Renal cortex interstitium (tissue), 11 donors: ENCODE results near the gene ADIRF. TPM values are rescaled to one million over a fixed set of nuclear protein-coding genes. Genes with fewer than 3 reads are reported as not detected.

ENCODE experiments used
- DNase-seq, 11 donors: peaks; one replicate each; pipeline ENCODE4 v3.0.0-alpha.2; 2013; ENCODE audit warnings: low read depth in 9 of 11, low spot score in 4 of 11; ENCODE audit errors: extremely low read depth in 1 of 11
- polyA plus RNA-seq, 3 donors: library from polyadenylated mRNA; unstranded; fragments of 120-200 nt; gene quantifications; one replicate each; pipeline ENCODE4 v1.2.1, GENCODE V29; 2013; ENCODE audit not compliant: insufficient read length in 3 of 3

The ADIRF gene
- polyA plus RNA-seq, 3 donors = 9.2 to 17.2 (median 13.5) TPM

DNA sequence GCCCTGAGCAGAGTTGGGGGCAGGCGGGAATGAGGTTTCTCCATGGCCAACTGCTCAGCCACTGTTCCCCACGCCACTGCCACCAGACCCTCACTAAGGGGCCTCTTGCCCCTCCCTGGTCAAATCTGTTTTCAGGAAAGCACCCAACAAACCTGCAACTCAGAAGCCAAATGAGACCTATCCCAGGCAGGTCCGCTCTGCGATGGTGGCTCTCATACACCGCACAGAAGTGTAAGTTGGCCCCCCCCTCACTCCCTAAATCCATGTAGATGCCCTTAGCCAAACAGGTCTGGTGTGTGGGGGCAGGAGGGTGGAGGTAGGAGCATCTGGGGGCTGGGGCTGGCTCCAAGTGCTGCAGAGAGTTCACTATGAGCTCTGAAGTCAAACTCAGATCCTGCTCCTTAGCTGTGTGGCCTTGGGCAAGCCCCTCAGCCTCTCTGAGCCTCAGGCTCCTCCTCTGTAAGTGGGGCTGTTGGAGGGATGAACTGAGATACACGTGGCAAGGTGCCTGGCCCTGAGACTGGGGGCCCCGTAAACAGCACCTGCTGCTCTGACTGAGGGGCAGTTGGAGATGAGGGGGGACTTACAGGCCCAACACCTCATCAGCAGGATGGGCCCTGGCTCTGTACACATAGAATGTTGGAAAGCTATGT is 12.0 kb upstream of the ADIRF start:
- no peak for DNase-seq

DNA sequence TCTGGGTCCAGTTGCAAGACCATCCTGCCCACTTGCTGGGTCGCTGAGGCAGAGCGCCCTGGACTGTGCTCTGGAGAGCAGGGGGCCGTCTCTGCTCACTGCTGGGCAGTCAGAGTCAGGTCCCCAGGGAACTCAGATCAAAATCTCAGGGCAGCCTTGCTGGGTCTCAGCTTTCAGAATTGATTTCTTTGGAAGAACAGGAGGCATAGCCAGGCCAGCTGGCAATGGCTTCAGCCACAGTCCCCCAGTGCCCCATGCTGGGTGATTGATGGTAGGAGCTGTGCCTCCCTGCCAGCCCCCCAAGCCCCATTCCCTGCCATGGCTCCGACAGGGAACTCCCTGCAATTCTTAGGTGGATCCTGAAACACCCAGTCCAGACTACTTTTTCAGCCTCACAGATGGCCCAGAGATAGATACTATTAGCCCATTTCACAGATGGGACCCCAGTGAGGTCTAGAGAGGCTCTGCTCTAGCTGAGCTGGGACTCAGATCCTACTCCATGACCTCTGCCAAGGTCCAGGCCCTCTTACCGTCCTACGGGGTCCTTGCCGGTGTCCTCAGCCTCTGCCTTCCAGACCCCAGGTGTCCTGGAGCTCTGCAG is 11.3 kb upstream of the ADIRF start:
- DNase-seq = no peak

DNA sequence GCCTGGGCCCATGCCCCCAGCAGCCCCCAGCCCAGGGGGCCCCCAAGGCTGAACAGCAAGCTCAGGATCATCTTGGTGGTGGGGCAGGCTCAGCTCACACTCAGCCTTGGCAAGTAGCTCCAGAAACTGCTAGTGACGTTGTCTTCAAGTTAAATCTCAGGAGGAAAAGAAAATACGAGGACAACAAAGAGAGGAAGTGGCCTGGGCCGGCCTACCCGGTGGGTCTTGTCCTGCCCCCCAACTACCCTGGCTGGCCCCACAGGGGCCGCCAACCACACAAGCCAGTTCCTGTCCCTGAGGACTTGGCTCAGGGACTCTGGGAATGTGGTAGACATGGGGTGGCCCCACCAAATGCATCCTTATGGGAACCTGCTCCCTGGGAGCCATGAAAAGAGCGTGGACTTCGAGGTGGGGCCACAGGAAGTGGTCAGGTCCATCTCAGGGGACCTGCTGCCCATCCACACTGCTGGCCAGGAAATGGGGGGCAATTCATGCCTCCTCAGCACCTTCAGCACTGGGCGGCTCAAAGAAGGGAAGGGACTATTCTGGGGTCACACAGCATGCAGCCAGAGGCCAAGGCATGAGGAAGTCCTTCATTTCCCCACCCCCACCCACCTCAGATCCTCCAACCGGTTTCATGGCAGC is 10.7 kb upstream of the ADIRF start, which contains the start of gene MMRN2:
TSS of gene MMRN2 (minus strand) at position 145 of the 645 bp plus-strand sequence. CDS start at position 71, 74 bp downstream.
- DNase-seq = no peak

DNA sequence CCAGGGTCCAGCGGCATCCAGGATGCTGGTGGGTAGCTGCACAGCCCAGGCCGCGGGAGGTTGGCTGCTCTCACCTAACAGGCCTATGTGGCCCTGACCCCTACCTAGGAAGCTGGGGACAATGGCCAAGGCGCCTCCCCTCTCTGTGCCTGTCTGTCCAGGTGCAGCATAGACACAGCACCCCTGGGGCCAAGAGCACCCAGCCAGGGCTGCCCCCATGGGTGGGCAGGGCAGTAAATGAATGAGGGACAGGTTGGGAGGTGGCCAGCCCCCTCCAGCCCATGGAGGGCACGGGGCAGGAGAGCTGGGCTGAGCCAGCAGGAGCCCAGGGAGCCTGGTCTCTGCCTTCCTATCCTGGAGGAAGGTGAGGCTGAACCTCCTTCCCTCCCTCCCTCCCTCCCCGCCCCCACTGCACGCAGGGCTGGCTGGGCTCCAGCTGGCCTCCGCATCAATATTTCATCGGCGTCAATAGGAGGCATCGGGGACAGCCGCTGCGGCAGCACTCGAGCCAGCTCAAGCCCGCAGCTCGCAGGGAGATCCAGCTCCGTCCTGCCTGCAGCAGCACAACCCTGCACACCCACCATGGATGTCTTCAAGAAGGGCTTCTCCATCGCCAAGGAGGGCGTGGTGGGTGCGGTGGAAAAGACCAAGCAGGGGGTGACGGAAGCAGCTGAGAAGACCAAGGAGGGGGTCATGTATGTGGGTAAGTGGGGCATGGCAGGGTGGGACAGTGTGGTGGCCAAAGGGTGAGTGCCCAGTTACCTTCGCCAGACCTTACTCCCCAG is 10.0 kb upstream of the ADIRF start, which contains the start of gene SNCG:
TSS of gene SNCG (plus strand) at position 484 of the 785 bp plus-strand sequence. CDS start at position 583, 99 bp downstream.
- DNase-seq = no peak

DNA sequence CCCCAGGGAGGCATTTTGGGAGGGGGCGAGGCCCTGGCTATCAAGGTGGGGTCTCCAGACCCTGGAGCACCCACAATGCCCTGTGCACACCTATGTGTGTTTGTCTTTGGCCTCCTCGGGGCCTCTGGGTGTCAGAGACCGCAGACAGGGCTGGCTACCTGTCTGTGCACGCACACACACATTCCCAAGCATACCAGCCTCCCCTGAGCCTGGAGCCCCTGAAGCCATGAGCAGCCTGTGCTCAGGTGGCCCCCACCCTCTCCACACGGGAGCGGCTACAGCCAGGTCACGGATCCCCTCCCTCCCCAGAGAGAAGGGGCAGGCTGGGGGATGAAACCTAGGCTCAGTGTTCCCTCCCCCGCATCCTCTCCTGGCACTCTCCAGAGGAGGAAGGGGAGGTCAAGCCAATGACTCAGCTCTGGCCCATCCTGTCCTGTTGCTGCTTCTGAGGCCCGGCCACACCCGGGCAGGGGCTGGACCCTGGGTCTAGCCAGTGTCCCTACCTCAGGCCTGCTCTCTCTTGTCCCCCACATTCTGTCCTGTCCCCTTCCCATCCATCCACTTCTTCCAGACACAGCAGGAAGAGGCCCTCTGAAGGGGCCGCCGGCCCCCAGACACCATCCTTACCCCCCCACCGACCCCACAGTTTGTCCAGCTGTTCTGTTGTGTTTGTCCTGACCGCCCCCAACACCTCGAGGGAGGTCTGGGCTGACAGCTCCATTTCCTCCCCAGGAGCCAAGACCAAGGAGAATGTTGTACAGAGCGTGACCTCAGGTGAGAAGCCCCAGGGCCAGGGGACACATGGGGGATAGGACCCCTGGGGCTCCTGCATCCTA is 9.2 kb upstream of the ADIRF start:
- peak in 1 of 11 donors; percentile 55 for DNase-seq

DNA sequence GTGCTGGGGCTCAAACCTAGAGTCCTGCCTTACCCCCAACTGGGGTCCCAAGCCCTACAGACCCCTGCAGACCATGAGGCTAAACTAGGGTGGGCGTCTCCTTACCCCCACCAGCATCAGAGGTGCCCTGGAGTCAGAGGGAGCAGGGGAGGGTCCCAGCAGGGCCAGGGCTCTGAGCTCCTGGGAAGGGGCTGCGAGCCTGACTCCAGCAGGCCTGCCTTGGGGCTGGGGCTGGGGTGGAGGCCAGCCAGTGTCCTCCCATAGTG is 8.6 kb upstream of the ADIRF start:
- no peak for DNase-seq

DNA sequence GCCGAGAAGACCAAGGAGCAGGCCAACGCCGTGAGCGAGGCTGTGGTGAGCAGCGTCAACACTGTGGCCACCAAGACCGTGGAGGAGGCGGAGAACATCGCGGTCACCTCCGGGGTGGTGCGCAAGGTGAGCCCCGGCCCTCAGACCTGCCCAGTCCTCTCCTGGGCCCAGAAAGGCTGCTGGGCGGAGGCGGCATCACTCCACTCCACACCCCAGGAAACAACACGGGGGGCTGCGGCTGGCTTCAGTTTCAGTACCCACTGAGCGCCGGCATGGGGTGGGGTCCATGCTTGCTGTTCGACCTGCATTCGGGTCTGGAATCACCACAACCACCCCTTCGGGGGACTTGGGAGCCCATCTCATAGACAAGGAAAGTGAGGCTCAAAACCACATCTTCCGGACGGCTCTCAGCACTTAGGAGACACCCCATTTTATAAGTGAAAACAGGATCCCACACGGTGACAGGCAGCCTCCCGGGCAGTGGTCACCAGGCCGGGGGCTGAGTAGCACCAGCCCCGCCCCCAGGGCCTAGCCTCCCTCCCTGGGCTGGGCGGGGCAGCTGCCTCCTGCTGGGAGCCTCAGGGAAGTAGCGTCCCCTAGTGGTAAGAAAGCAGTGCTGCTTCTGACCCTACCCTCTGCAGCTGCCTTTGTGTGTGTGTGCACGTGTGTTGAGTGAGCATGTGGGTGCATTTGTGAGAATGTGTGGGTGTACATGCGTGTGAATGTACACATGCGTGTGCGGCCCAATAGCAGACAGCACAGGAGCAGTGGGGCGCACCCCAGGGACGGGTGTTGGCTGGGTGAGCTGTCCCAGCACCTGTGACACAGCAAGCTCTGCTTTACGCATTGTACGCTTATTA is 8.0 kb upstream of the ADIRF start:
- peak in 1 of 11 donors; percentile 46 for DNase-seq

DNA sequence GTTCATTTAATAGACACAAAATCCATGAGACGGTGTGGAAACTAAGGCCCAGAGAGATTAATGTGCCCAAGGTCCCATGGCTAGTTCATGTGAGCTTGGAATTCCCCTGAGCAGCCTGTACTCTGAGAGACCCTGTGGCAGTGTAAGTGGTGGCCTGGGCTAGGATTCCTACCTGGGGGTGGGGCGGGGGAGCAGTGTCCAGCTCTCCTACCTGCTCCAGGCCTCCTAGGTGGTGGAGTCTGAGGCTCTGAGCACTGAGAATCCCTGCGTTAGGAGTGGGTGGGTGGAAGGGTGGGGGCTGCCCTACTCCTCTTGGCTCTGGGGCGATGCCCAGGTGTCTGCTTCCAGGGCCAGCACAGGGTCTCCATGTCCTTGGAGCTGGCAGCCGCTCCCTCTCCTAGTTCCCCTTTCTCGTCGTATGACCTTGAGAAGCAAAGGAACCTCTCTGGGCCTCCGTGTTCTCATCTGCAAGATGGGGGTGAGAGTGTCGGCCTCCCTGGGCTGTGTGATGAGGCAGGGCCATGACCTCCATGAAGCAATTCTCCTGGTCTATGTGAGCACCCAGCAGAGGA is 7.3 kb upstream of the ADIRF start:
- no peak for DNase-seq

DNA sequence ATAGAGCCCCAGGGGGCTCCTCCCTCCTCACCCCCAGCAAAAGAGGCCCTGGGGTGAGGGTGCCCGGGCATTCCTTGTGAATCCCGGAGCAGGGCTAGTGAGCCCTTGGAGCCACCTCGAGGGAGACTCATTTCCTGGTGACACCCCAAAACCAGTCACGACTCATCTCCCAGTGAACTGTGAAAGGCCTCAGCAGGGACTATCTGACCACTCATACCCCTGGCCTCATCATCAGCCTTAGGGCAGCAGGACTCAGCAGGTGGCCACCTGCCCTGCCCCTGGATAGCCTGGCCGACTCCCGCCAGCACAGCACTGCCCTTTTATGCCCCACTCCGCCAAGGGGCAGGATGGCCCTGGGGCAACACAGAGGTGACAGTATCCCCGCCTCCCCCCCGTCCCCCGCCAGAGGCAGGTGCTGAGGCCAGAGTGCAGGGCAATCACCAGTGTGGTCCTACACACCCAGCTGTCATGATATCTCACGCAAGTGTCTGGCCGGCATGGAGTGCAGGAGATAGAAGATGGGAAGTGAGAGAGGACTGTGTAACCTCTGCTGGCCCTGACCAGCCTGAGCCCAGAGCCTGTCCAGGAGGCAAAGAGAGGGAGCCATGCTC is 6.7 kb upstream of the ADIRF start:
- no peak for DNase-seq

DNA sequence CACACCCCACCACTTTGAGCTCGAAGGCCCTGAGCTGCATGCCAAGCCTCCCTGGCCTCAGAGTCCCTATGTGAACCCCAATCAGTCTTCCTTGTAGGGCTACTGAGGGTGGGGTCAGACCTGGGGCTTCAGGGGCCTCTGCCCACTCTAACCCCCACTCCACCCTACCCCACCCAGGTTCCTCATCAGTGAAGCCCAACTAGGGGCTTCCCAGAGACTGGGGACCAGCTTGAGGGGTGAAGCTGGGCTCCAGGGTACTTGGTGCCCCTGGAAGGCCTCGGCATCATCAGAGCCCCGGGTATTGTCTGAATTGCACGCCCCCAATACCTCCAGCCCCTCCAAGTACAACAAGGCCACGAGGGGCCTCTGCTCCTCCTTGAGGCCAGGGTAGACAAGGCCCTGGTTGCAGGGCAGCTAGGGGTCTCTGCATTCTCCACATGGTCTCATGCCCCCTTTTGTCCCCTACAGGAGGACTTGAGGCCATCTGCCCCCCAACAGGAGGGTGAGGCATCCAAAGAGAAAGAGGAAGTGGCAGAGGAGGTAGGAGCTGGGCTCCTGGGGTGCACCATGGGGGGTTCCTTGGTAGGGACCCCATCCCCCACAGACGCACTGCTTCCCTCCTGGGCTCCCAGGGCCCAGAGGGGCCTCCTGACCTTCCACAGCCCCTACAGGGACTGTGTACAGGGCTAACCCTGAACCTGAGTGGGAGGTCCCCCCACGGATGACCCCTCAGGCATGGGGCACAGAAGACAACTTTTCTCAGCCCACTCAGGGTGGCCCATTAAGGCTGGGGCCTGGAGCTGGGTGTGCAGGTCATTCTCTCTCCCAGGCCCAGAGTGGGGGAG is 5.9 kb upstream of the ADIRF start:
- no peak for DNase-seq

DNA sequence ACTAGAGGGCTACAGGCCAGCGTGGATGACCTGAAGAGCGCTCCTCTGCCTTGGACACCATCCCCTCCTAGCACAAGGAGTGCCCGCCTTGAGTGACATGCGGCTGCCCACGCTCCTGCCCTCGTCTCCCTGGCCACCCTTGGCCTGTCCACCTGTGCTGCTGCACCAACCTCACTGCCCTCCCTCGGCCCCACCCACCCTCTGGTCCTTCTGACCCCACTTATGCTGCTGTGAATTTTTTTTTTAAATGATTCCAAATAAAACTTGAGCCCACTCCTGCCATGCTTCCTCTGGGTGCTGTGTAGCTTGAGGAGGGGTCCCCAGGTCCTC is 5.3 kb upstream of the ADIRF start:
- no peak for DNase-seq

DNA sequence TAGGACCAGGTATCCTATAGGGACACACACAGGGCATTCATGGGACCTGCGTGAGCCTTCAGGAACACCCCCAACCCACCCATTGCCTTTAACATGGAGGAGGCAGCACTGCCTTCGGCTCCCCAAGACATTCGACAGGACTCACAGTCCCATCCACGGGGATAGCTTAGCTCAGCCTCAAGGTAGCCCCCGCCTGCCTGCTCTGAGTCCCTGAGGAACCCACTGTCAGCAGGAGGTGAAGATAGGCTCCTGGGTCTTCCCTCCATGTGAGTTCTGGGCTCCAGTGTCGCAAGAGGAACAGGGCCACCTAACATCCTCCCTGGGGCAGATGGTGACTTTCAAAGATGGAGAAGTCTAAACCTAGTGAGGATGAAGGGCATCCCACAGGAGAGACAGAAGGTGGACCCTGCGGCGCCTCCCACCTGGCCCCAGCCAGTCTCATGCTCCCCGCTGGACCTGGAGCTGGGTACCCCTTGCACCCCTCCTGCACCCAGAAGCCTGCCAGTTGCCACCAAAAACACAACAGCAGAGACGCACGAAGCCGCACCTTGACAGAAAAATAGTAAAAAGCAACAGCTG is 4.9 kb upstream of the ADIRF start:
- no peak for DNase-seq

DNA sequence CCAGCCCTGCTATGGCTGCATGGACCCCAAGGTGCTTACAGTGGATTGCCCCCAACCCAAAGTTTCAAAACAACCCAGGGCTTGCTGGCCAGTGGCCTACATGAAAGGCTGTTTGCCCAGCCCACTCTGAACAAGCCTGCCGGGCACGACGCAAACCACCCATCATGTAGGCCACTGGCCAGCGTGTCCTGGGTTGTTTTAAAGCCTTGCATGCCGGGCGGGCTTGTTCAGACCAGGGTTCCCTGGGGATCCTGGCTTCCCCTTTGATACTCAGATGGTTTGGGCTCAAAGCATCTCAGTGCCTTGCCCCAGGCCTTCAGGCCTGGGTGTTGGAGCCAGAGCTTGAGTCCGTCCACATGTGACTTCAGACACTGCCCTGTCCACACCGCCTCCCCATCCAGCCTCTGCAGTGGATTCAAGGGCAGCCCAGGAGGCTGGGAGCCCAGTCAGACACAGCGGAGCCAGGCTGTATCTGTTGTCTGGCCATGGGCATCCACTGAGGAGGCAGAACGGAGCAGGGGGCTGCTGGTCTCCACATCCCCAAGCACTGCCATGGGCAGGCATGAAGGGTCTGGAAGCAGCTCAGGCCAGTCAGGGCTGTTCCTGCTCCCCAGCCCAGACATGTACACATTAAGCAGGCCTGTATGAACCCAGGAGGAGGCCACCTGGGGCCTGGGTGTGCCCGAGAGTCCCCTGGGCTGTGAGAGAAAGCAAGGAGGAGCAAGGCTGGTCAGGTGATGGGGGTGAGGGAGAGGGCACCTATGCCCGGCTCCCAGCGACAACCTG is 4.0 kb upstream of the ADIRF start:
- DNase-seq = no peak

DNA sequence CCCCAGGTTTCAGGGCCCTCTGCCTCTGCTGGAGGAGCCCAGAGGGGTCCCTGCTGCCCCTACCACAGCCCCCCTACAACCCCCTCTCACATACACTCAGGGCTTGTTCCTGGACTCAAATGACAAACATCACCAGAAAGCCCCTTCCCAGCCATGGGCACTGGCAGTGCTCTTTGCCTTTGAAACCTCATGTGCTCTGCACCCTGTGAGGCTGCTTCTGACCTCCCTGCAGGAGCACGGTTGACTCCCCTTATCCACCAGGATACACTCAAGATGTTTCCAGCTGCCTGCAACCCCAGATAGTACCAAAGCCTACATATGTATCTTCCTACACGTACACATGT is 3.5 kb upstream of the ADIRF start:
- no peak for DNase-seq

DNA sequence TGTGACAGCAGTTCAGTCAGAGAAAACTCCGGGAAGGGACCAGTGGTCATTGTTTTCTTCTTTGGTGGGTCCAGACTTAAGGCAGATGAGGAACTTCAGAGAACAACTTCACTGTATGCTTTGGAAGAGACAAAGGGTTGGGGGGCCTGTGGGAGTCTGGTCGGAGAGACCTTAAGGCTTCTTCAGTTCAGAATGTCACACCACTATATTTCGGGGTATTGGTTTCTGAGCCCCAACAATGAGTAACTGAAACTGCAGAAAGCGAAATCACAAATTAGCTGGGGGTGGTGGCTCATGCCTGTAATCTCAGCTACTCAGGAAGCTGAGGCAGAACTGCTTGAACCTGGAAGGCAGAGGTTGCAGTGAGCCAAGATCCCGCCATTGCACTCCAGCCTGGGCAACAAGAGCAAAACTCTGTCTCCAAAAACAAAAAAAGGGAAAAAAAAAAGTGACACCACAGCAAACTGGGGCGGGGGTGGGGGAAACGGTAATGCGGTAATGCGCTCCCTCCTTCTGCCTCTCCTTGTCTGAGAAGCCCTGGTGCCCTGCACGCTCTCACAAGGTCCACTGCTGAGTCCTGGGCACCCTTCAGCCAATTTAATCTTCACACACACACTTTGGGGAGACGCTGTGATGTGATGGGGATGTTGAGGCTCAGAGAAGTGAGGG is 2.2 kb upstream of the ADIRF start:
- DNase-seq = no peak
